Measurements from ENCODE around the gene AGR3.

The AGR3 gene

GRCh38 chr7:16881844-16882243, at the start of gene AGR3:
Gene AGR3, minus strand, starts transcription at chr7:16881983. Its CDS starts 3,365 bp downstream, at chr7:16878618.
- no peak for TF ChIP-seq CTCF (IDR thresholded peaks at IDR 0.05; ENCODE audit: extremely low read depth, insufficient read depth, missing control alignments)
- in situ Hi-C loops (cut with MboI; ENCODE audit: low pct_unique_long_range_greater_than_20kb, low sequenced_read_pairs, unreplicated experiment), result no loop called here

GRCh38 chr7:16930946-16931345, 49.2 kb upstream of the AGR3 start:
- in situ Hi-C loops (cut with MboI; ENCODE audit: low pct_unique_long_range_greater_than_20kb, low sequenced_read_pairs, unreplicated experiment), result no loop called here
- TF ChIP-seq CTCF (IDR thresholded peaks at IDR 0.05; ENCODE audit: extremely low read depth, insufficient read depth, missing control alignments), result no peak
- DNase-seq (ENCODE audit: low spot score), result no peak

More at GRCh38 chr7:16881844-16882243, at the start of gene AGR3:
- no peak for DNase-seq (ENCODE audit: low spot score)

GRCh38 chr7:16929146-16929762, 47.5 kb upstream of the AGR3 start:
- no peak for DNase-seq (ENCODE audit: low spot score)
- no peak for TF ChIP-seq CTCF (IDR thresholded peaks at IDR 0.05; ENCODE audit: extremely low read depth, insufficient read depth, missing control alignments)
- in situ Hi-C loops (cut with MboI; ENCODE audit: low pct_unique_long_range_greater_than_20kb, low sequenced_read_pairs, unreplicated experiment), result no loop called here

- DNase-seq (ENCODE audit: low spot score), result no peak
- no peak for TF ChIP-seq CTCF (IDR thresholded peaks at IDR 0.05; ENCODE audit: extremely low read depth, insufficient read depth, missing control alignments)
- in situ Hi-C loops (cut with MboI; ENCODE audit: low pct_unique_long_range_greater_than_20kb, low sequenced_read_pairs, unreplicated experiment), result no loop called here
Measured at GRCh38 chr7:16926861-16927260, 45.1 kb upstream of the AGR3 start.

DNA sequence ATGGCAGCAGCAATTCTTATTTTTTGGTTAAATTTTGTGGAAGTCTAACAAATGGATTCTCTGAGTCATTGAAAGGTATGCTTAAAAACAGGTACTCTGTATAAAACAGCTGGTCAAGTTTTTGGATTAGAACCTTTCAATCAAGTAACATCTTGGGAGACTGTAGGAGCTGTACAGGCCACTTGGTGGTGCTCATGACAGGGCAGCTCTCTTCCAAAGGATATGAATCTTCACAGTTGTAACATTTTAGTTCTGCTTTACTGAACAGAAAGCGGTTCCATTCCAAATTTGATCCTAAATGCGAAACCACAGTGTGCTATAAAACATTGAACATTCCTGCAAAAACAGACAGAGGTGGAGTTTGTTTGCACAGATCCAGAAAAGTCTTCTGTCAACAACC, 44.5 kb upstream of the AGR3 start:
- TF ChIP-seq CTCF (IDR thresholded peaks at IDR 0.05; ENCODE audit: extremely low read depth, insufficient read depth, missing control alignments), result peak; percentile 62
- no peak for DNase-seq (ENCODE audit: low spot score)
- in situ Hi-C loops (cut with MboI; ENCODE audit: low pct_unique_long_range_greater_than_20kb, low sequenced_read_pairs, unreplicated experiment), result no loop called here

- no peak for DNase-seq (ENCODE audit: low spot score)
- in situ Hi-C loops (cut with MboI; ENCODE audit: low pct_unique_long_range_greater_than_20kb, low sequenced_read_pairs, unreplicated experiment), result no loop called here
- TF ChIP-seq CTCF (IDR thresholded peaks at IDR 0.05; ENCODE audit: extremely low read depth, insufficient read depth, missing control alignments), result no peak
Measured at GRCh38 chr7:16925609-16926008, 43.8 kb upstream of the AGR3 start.

Measured in GM13977 (cell line).